K562 (cell line): ENCODE measurements around the gene C11orf65. TPM values are rescaled to one million over a fixed set of nuclear protein-coding genes. Genes with fewer than 3 reads are reported as not detected.

Source experiments
- ATAC-seq: fragments of 200-7000 bp; cut with Tn5 transposase; 3 replicates; pipeline ENCODE4 v1.9.1; 2020; ENCODE audit warnings: moderate library complexity
- BruUV-seq: library from RNA; stranded (reverse); fragments of 400-500 nt; replicated peaks from 2 replicates; lab custom pipeline; 2021; lab: Mats Ljungman, UMichigan
- CTCF ChIA-PET: fragments of 300-600 bp; formaldehyde crosslinking; extraction: SDS; loops from one replicate; lab custom pipeline; 2021; ENCODE audit warnings: low intra/inter-chr PET ratio; lab: Yijun Ruan, JAX
- POLR2A ChIA-PET: fragments of 300-600, 350-650 bp; sonication (Branson Sonifier 250); formaldehyde crosslinking; extraction: SDS; loops from one replicate; lab custom pipeline; 2021; ENCODE audit warnings: antibody characterized with exemption, inconsistent platforms; lab: Yijun Ruan, JAX
- DNase-seq, 4 experiments: peaks; one replicate each; pipeline versions ENCODE4 v3.0.0 to v3.0.0-alpha.2; 2011 to 2018; ENCODE audit warnings: low spot score in 3 of 4, mixed read lengths in 3 of 4; ENCODE audit errors: extremely low read depth in 1 of 4
- FAIRE-seq: peaks from 2 replicates; lab custom pipeline; 2011; peaks lifted over from hg19 to GRCh38; lab: Jason Lieb, UNC
- H2AFZ ChIP-seq: 2 replicates; pipeline ENCODE4 v1.6.0; 2011; ENCODE audit warnings: low read depth, low read length, control low read depth, inconsistent platforms
- H3K27ac ChIP-seq: fragments of 200-600 bp; 3 replicates; pipeline ENCODE4 v1.8.0; 2011; ENCODE audit warnings: low read depth, mild to moderate bottlenecking, control low read depth, inconsistent platforms, low read length, moderate library complexity, mixed read lengths; ENCODE audit errors: extremely low read depth
- H3K27me3 ChIP-seq, 2 experiments: fragments of 300-600 bp in 1 of 2; 2 replicates in 1 of 2; 3 replicates in 1 of 2; pipeline versions ENCODE4 v1.6.0 to v1.8.0; 2011; ENCODE audit warnings: inconsistent platforms in 2 of 2, low read length in 2 of 2, mild to moderate bottlenecking in 1 of 2, mixed read lengths in 1 of 2, moderate library complexity in 1 of 2; ENCODE audit not compliant: control insufficient read depth in 2 of 2, insufficient read depth in 2 of 2
- H3K36me3 ChIP-seq: fragments of 300-600 bp; 3 replicates; pipeline ENCODE4 v1.8.0; 2011; ENCODE audit warnings: mild to moderate bottlenecking, low read length, inconsistent platforms; ENCODE audit not compliant: control insufficient read depth, insufficient read depth
- H3K4me1 ChIP-seq, 2 experiments: fragments of 200-600 bp in 1 of 2; replicated peaks in 1 of 2; 2 replicates in 1 of 2; 3 replicates in 1 of 2; pipeline versions ENCODE4 v1.5.1 to v1.8.0; 2011; ENCODE audit warnings: inconsistent platforms in 2 of 2, low read length in 2 of 2, mild to moderate bottlenecking in 1 of 2, mixed read lengths in 1 of 2, moderate library complexity in 1 of 2; ENCODE audit not compliant: control insufficient read depth in 2 of 2, insufficient read depth in 2 of 2
- H3K4me2 ChIP-seq: 2 replicates; pipeline ENCODE4 v1.6.1; 2011; ENCODE audit warnings: low read length, control low read depth, inconsistent platforms, mixed read lengths; ENCODE audit not compliant: insufficient read depth
- H3K4me3 ChIP-seq: fragments of 200-600 bp; sonication (generic), shearing (Covaris generic); 2 replicates; pipeline ENCODE4 v1.5.1; 2016; ENCODE audit warnings: control low read depth, inconsistent platforms
- H3K79me2 ChIP-seq: fragments of 200-600 bp; 3 replicates; pipeline ENCODE4 v1.8.0; 2011; ENCODE audit warnings: low read length, inconsistent platforms; ENCODE audit not compliant: control insufficient read depth, insufficient read depth
- H3K9ac ChIP-seq, 2 experiments: 2 replicates each; pipeline versions ENCODE4 v1.6.0 to v1.6.1; 2011; ENCODE audit warnings: low read depth in 2 of 2, low read length in 2 of 2, control low read depth in 1 of 2, inconsistent platforms in 1 of 2, mild to moderate bottlenecking in 1 of 2, mixed read lengths in 1 of 2; ENCODE audit not compliant: insufficient read depth in 1 of 2
- H3K9me1 ChIP-seq: one replicate; pipeline ENCODE4 v1.6.0; 2011; ENCODE audit warnings: inconsistent platforms, mild to moderate bottlenecking, low read length, moderate library complexity; ENCODE audit not compliant: control insufficient read depth, insufficient read depth
- H3K9me3 ChIP-seq: replicated peaks from 2 replicates; pipeline ENCODE4 v1.5.1; 2011; ENCODE audit warnings: low read depth, low read length, inconsistent platforms; ENCODE audit not compliant: control insufficient read depth, insufficient read depth
- H4K20me1 ChIP-seq: replicated peaks from 2 replicates; pipeline ENCODE4 v1.6.1; 2011; ENCODE audit warnings: low read length, inconsistent platforms, mixed read lengths; ENCODE audit not compliant: control insufficient read depth, insufficient read depth
- EWSR1 ChIP-seq: fragments of 450-650 bp; IDR thresholded peaks from 2 replicates; pipeline ENCODE4 v1.6.1; 2018; ENCODE audit warnings: borderline replicate concordance, mild to moderate bottlenecking, low read depth, moderate library complexity; ENCODE audit not compliant: partially characterized antibody
- WGBS: fragments of 100-300 bp; shearing (Covaris generic); methylation state at CpG from one replicate; pipeline ENCODE4 v1.1.6; 2016; ENCODE audit warnings: low coverage, mixed read lengths; ENCODE audit not compliant: insufficient coverage; ENCODE audit errors: missing lambda C conversion rate; 5-methylcytosine and 5-hydroxymethylcytosine counted together
- in situ Hi-C: fragments of 300-500 bp; cut with MboI; formaldehyde crosslinking; loops from 4 replicates; pipeline ENCODE4 v1.15.0; 2018; ENCODE audit warnings: inconsistent platforms, mixed read lengths
- intact Hi-C: fragments of 100-400 bp; cut with micrococcal nuclease; formaldehyde crosslinking; loops from 2 replicates; pipeline ENCODE4 v1.14.2; 2022
- polyA plus RNA-seq, 8 experiments: library from polyadenylated mRNA; depleted of rRNA in 4 of 8; stranded (reverse) in 5 of 8; unstranded in 3 of 8; fragments of >200 nt; fragmentation: Nextera tagmentation in 2 of 8; fragmentation: Illumina TruSeq in 1 of 8; extraction: Ambion mirVana in 2 of 8; extraction: Trizol in 1 of 8; gene quantifications; 2 replicates each; pipeline versions ENCODE4 v1.2.1 to v1.2.3, GENCODE V29; 2011 to 2014; ENCODE audit warnings: inconsistent platforms in 1 of 8, missing spikeins in 1 of 8
- total RNA-seq, 7 experiments: library from RNA; depleted of rRNA in 6 of 7; stranded (reverse); fragments of >200 nt in 6 of 7; fragmentation: Illumina TruSeq in 2 of 7; extraction: Trizol in 2 of 7; gene quantifications; 2 replicates each; pipeline versions ENCODE4 v1.2.1 to v1.2.3, GENCODE V29; 2011 to 2021; ENCODE audit warnings: low replicate concordance in 1 of 7
- TF ChIP-seq, protein P1 (sequence below): fragments of 250-450 bp; sonication (Bioruptor Pico); IDR thresholded peaks from 2 replicates; pipeline ENCODE4 v1.4.0; 2020; ENCODE audit warnings: mild to moderate bottlenecking, moderate library complexity, borderline replicate concordance
- TF ChIP-seq, protein P2 (sequence below): fragments of 200-600 bp; sonication (generic); IDR thresholded peaks from one replicate; pipeline ENCODE4 v1.6.1; 2012; ENCODE audit warnings: mild to moderate bottlenecking, low read depth, low read length, inconsistent platforms

The C11orf65 gene
- total and polyA plus RNA-seq, 9 of the 15 experiments (the other 6 are each of a cell fraction or from before 2014, with no cell fraction given): 1.0 to 2.1 (median 1.2) TPM

DNA sequence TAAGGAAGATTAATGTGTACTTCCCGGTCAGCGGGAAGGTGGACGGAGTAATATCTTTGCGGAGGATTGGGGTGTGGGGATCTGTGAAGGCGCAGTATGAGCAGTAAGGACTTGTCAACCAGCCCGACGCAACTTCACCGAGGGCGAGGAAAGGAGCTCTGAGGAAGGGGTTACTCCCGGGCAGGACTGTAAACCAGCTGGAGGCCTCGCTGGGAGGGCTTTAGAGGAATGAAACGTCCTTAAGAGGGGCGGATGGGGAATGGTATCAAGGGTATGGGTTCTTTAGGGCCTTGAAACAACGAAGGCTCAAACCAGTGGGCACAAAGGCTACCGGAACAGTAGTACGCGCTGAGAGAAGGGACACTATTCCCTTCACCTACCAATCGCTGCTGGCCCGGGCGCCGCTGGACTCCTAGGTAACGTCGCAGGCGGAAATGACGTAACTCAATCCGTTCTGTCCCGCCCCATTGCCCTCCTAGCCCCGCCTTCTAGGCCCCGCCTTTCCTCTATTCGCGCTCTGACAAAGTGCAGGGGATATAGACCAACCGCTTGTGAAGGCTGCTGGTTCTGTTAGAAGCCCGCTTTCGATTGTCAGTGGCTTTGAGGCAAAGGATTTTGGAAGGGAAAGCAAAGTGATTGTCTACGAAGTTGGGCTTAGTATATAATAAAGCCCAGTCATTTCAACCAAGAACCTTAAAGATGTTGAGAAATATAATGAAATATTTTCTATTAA is at the start of gene C11orf65 (continued):
- TF ChIP-seq, protein P1, sequence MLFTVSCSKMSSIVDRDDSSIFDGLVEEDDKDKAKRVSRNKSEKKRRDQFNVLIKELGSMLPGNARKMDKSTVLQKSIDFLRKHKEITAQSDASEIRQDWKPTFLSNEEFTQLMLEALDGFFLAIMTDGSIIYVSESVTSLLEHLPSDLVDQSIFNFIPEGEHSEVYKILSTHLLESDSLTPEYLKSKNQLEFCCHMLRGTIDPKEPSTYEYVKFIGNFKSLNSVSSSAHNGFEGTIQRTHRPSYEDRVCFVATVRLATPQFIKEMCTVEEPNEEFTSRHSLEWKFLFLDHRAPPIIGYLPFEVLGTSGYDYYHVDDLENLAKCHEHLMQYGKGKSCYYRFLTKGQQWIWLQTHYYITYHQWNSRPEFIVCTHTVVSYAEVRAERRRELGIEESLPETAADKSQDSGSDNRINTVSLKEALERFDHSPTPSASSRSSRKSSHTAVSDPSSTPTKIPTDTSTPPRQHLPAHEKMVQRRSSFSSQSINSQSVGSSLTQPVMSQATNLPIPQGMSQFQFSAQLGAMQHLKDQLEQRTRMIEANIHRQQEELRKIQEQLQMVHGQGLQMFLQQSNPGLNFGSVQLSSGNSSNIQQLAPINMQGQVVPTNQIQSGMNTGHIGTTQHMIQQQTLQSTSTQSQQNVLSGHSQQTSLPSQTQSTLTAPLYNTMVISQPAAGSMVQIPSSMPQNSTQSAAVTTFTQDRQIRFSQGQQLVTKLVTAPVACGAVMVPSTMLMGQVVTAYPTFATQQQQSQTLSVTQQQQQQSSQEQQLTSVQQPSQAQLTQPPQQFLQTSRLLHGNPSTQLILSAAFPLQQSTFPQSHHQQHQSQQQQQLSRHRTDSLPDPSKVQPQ: no peak
- no peak for TF ChIP-seq EWSR1

DNA sequence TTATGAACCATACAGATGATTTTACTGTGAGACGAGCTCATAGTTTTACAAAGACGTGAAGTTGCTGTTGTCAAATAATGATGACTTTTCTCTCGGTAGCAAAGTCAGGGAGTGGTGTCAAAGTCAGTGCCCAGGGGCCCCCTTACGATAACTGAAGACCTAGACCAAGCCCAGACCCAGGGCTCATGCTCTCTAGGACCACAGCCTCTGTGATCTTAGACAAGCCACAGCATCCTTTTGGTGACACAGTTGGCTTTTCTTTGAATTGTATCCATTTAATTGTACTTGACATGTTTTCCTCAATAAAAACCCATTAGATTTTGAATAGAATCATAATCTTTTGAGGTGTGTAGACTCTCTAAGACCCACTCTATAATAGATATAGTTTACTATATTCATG is 48.8 kb upstream of the C11orf65 start:
- ATAC-seq (no peak), FAIRE-seq (no peak), DNase-seq (no peak)
- no peak overlapping the region for H2AFZ ChIP-seq
- POLR2A ChIA-PET: no interaction called here
- no peaks in the 10 kb centered on the region for H3K27me3 ChIP-seq
- in situ Hi-C loops (no loop called here), intact Hi-C loops (no loop called here)
- no peaks in the 10 kb centered on the region for H3K4me1 ChIP-seq
- no peaks in the 10 kb centered on the region for H4K20me1 ChIP-seq
- H3K27ac ChIP-seq: no peak overlapping the region
- H3K4me2 ChIP-seq: no peak overlapping the region
- H3K4me3 ChIP-seq: no peak overlapping the region
- peaks cover 33% of the 10 kb centered on the region for H3K36me3 ChIP-seq
- H3K9ac ChIP-seq: no peak overlapping the region
- CTCF ChIA-PET: no interaction called here
- no peaks in the 10 kb centered on the region for H3K79me2 ChIP-seq
- TF ChIP-seq, protein P2, sequence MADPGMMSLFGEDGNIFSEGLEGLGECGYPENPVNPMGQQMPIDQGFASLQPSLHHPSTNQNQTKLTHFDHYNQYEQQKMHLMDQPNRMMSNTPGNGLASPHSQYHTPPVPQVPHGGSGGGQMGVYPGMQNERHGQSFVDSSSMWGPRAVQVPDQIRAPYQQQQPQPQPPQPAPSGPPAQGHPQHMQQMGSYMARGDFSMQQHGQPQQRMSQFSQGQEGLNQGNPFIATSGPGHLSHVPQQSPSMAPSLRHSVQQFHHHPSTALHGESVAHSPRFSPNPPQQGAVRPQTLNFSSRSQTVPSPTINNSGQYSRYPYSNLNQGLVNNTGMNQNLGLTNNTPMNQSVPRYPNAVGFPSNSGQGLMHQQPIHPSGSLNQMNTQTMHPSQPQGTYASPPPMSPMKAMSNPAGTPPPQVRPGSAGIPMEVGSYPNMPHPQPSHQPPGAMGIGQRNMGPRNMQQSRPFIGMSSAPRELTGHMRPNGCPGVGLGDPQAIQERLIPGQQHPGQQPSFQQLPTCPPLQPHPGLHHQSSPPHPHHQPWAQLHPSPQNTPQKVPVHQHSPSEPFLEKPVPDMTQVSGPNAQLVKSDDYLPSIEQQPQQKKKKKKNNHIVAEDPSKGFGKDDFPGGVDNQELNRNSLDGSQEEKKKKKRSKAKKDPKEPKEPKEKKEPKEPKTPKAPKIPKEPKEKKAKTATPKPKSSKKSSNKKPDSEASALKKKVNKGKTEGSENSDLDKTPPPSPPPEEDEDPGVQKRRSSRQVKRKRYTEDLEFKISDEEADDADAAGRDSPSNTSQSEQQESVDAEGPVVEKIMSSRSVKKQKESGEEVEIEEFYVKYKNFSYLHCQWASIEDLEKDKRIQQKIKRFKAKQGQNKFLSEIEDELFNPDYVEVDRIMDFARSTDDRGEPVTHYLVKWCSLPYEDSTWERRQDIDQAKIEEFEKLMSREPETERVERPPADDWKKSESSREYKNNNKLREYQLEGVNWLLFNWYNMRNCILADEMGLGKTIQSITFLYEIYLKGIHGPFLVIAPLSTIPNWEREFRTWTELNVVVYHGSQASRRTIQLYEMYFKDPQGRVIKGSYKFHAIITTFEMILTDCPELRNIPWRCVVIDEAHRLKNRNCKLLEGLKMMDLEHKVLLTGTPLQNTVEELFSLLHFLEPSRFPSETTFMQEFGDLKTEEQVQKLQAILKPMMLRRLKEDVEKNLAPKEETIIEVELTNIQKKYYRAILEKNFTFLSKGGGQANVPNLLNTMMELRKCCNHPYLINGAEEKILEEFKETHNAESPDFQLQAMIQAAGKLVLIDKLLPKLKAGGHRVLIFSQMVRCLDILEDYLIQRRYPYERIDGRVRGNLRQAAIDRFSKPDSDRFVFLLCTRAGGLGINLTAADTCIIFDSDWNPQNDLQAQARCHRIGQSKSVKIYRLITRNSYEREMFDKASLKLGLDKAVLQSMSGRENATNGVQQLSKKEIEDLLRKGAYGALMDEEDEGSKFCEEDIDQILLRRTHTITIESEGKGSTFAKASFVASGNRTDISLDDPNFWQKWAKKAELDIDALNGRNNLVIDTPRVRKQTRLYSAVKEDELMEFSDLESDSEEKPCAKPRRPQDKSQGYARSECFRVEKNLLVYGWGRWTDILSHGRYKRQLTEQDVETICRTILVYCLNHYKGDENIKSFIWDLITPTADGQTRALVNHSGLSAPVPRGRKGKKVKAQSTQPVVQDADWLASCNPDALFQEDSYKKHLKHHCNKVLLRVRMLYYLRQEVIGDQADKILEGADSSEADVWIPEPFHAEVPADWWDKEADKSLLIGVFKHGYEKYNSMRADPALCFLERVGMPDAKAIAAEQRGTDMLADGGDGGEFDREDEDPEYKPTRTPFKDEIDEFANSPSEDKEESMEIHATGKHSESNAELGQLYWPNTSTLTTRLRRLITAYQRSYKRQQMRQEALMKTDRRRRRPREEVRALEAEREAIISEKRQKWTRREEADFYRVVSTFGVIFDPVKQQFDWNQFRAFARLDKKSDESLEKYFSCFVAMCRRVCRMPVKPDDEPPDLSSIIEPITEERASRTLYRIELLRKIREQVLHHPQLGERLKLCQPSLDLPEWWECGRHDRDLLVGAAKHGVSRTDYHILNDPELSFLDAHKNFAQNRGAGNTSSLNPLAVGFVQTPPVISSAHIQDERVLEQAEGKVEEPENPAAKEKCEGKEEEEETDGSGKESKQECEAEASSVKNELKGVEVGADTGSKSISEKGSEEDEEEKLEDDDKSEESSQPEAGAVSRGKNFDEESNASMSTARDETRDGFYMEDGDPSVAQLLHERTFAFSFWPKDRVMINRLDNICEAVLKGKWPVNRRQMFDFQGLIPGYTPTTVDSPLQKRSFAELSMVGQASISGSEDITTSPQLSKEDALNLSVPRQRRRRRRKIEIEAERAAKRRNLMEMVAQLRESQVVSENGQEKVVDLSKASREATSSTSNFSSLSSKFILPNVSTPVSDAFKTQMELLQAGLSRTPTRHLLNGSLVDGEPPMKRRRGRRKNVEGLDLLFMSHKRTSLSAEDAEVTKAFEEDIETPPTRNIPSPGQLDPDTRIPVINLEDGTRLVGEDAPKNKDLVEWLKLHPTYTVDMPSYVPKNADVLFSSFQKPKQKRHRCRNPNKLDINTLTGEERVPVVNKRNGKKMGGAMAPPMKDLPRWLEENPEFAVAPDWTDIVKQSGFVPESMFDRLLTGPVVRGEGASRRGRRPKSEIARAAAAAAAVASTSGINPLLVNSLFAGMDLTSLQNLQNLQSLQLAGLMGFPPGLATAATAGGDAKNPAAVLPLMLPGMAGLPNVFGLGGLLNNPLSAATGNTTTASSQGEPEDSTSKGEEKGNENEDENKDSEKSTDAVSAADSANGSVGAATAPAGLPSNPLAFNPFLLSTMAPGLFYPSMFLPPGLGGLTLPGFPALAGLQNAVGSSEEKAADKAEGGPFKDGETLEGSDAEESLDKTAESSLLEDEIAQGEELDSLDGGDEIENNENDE: no peak
- no peaks in the 10 kb centered on the region for H3K9me1 ChIP-seq
- WGBS: 97% methylated on average over 4 of the region's 4 CpGs
- BruUV-seq: no TSS peak
- no peaks in the 10 kb centered on the region for H3K9me3 ChIP-seq
